Endodermal cell (in vitro differentiated cells): ENCODE results near the gene ZNF860. TPM values are rescaled to one million over a fixed set of nuclear protein-coding genes. Genes with fewer than 3 reads are reported as not detected.

Experiments
- DNase-seq: peaks from one replicate; pipeline ENCODE4 v3.0.0-alpha.2; 2017
- H3K27ac ChIP-seq: 2 replicates; pipeline ENCODE4 v1.5.1; 2013; ENCODE audit warnings: mild to moderate bottlenecking, low read depth, low read length, moderate library complexity
- H3K27me3 ChIP-seq: 2 replicates; pipeline ENCODE4 v1.6.1; 2013; ENCODE audit warnings: mild to moderate bottlenecking, low read length, moderate library complexity; ENCODE audit not compliant: insufficient read depth, control insufficient read depth, poor library complexity, severe bottlenecking
- H3K36me3 ChIP-seq: 2 replicates; pipeline ENCODE4 v1.7.0; 2013; ENCODE audit warnings: mild to moderate bottlenecking, low read length, moderate library complexity; ENCODE audit not compliant: control insufficient read depth, insufficient read depth
- H3K4me1 ChIP-seq: one replicate; pipeline ENCODE4 v1.7.0; 2013; ENCODE audit warnings: low read length; ENCODE audit not compliant: control insufficient read depth, insufficient read depth
- H3K4me3 ChIP-seq: 2 replicates; pipeline ENCODE4 v1.5.1; 2013; ENCODE audit warnings: mild to moderate bottlenecking, low read length, moderate library complexity
- H3K9ac ChIP-seq: 2 replicates; pipeline ENCODE4 v1.6.1; 2013; ENCODE audit warnings: mild to moderate bottlenecking, low read length, moderate library complexity; ENCODE audit not compliant: poor library complexity, severe bottlenecking; ENCODE audit errors: extremely low read depth
- H3K9me3 ChIP-seq: 2 replicates; pipeline ENCODE4 v1.6.1; 2013; ENCODE audit warnings: mild to moderate bottlenecking, low read length, moderate library complexity; ENCODE audit not compliant: control insufficient read depth
- H3K27ac Mint-ChIP-seq: 2 replicates; pipeline ENCODE4 v1.8.0; 2020; ENCODE audit warnings: mixed read lengths
- H3K27me3 Mint-ChIP-seq: 2 replicates; pipeline ENCODE4 v1.8.0; 2021; ENCODE audit warnings: mild to moderate bottlenecking, mixed read lengths; ENCODE audit not compliant: insufficient read depth
- H3K36me3 Mint-ChIP-seq: 2 replicates; pipeline ENCODE4 v1.8.0; 2020; ENCODE audit warnings: low read depth, mixed read lengths
- H3K4me1 Mint-ChIP-seq: 2 replicates; pipeline ENCODE4 v1.8.0; 2020; ENCODE audit warnings: mixed read lengths
- H3K4me3 Mint-ChIP-seq: 2 replicates; pipeline ENCODE4 v1.8.0; 2020; ENCODE audit warnings: mild to moderate bottlenecking, moderate library complexity, mixed read lengths
- H3K9me3 Mint-ChIP-seq: 2 replicates; pipeline ENCODE4 v1.8.0; 2020; ENCODE audit warnings: mild to moderate bottlenecking, mixed read lengths
- WGBS, 2 experiments: methylation state at CpG; one replicate each; pipeline versions ENCODE4 v1.1.5 to v1.1.7; 2013; ENCODE audit warnings: missing lambda C conversion rate in 2 of 2, mixed read lengths in 1 of 2; ENCODE audit not compliant: insufficient coverage in 1 of 2, insufficient read length in 1 of 2; 5-methylcytosine and 5-hydroxymethylcytosine counted together
- total RNA-seq, 2 donors: library from RNA; stranded (reverse); fragmentation: NEBNext Ultra II Directional in 1 of 2; extraction: Animal tissue kit (Norgen Biotek cat#: 25700) in 1 of 2; gene quantifications; 2 replicates in 1 of 2; 3 replicates in 1 of 2; pipeline ENCODE4 v1.2.1, GENCODE V29; 2021
- TF ChIP-seq, protein P1 (sequence below): fragments of 200-600 bp; sonication (generic); conservative IDR thresholded peaks from 2 replicates; pipeline ENCODE4 v1.5.0; 2021; ENCODE audit warnings: antibody characterized with exemption, mild to moderate bottlenecking

ZNF860 gene
- total RNA-seq, 2 donors from 2014 or later = 0.49 to 1.8 TPM

GRCh38 chr3:31996195-31996594 is 14.6 kb downstream of the ZNF860 start:
- H3K27ac ChIP-seq = no peak overlapping the region
- no peaks in the 10 kb centered on the region for H3K4me1 ChIP-seq
- Mint-ChIP-seq H3K9me3 (peaks cover 39% of the 10 kb centered on the region), H3K4me3 (no peak overlapping the region), H3K27me3 (no peaks in the 10 kb centered on the region), H3K36me3 (peaks cover 2% of the 10 kb centered on the region), H3K4me1 (no peaks in the 10 kb centered on the region), H3K27ac (no peak overlapping the region)
- peaks cover 29% of the 10 kb centered on the region for H3K9me3 ChIP-seq
- no peaks in the 10 kb centered on the region for H3K36me3 ChIP-seq
- H3K4me3 ChIP-seq = no peak overlapping the region
- no peaks in the 10 kb centered on the region for H3K27me3 ChIP-seq
- H3K9ac ChIP-seq = no peak overlapping the region
- 100% methylated on average over 1 of the region's 1 CpG for WGBS, 2 experiments
- TF ChIP-seq, protein P1, sequence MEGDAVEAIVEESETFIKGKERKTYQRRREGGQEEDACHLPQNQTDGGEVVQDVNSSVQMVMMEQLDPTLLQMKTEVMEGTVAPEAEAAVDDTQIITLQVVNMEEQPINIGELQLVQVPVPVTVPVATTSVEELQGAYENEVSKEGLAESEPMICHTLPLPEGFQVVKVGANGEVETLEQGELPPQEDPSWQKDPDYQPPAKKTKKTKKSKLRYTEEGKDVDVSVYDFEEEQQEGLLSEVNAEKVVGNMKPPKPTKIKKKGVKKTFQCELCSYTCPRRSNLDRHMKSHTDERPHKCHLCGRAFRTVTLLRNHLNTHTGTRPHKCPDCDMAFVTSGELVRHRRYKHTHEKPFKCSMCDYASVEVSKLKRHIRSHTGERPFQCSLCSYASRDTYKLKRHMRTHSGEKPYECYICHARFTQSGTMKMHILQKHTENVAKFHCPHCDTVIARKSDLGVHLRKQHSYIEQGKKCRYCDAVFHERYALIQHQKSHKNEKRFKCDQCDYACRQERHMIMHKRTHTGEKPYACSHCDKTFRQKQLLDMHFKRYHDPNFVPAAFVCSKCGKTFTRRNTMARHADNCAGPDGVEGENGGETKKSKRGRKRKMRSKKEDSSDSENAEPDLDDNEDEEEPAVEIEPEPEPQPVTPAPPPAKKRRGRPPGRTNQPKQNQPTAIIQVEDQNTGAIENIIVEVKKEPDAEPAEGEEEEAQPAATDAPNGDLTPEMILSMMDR = no peak
- no peak for DNase-seq

DNA sequence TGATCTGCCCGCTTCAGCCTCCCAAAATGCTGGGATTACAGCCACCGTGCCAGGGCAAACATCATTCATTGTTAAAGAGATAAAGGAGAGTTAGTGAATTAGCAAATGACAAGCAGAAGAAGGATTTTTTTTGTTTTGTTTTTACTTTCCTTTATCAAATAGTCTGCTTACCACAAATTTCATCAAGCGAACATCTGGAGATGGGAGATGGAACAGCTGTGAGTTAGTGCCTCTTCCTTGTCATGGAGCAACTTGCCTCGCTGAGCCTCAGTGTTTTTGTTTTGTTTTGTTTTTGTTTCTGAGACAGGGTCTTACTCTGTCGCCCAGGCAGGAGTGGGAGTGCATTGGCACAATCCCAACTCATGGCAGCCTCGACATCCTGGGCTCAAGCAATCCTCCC is 15.9 kb downstream of the ZNF860 start:
- no peak overlapping the region for H3K4me3 Mint-ChIP-seq
- no peak overlapping the region for H3K9ac ChIP-seq
- H3K27ac ChIP-seq = no peak overlapping the region
- H3K4me1 ChIP-seq = no peaks in the 10 kb centered on the region
- no peaks in the 10 kb centered on the region for H3K36me3 ChIP-seq
- no peak overlapping the region for H3K4me3 ChIP-seq
- no peak for DNase-seq
- WGBS, 2 experiments = 88 to 95% methylated on average over 5 to 6 of the region's 6 CpGs
- TF ChIP-seq, protein P1 = no peak
- no peaks in the 10 kb centered on the region for H3K27me3 Mint-ChIP-seq
- H3K9me3 ChIP-seq = peaks cover 22% of the 10 kb centered on the region
- no peak overlapping the region for H3K27ac Mint-ChIP-seq
- H3K4me1 Mint-ChIP-seq = peaks cover under 1% of the 10 kb centered on the region
- H3K27me3 ChIP-seq = no peaks in the 10 kb centered on the region
- peaks cover 28% of the 10 kb centered on the region for H3K9me3 Mint-ChIP-seq
- peaks cover under 1% of the 10 kb centered on the region for H3K36me3 Mint-ChIP-seq

DNA sequence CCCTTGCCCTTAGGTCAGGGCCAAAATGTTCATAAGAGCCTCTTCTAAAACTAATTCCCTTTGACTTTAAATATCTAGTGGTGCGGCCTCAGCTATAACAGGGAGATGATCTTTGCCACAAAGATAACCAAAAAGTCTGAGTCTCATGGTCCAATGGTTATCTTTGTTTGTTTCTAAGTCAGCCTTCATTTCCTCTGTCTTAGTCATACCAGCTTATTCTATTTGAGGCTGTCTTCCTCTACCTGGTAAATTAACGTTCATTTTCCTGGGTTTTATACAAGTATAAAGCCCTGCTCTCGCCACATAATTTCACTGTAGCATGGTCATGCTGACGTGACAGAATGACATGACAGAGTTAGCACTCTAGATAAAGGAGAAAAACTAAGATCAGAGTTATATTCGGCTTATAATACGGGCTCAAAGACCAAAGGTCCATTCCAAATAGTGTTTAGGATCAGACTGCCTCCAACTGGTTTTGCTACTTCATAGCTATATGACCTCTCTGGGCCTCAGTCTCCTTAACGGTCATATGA is 18.4 kb downstream of the ZNF860 start:
- H3K36me3 Mint-ChIP-seq = no peaks in the 10 kb centered on the region
- TF ChIP-seq, protein P1 = no peak
- 87 to 92% methylated on average over 7 of the region's 7 CpGs for WGBS, 2 experiments

More for the DNA sequence above, 18.4 kb downstream of the ZNF860 start:
- Mint-ChIP-seq H3K4me3 (no peak overlapping the region), H3K27me3 (no peaks in the 10 kb centered on the region), H3K27ac (no peak overlapping the region), H3K9me3 (peaks cover 12% of the 10 kb centered on the region), H3K4me1 (peaks cover 16% of the 10 kb centered on the region)
- no peak overlapping the region for H3K27ac ChIP-seq
- H3K9ac ChIP-seq = no peak overlapping the region
- peaks cover 3% of the 10 kb centered on the region for H3K4me1 ChIP-seq
- no peaks in the 10 kb centered on the region for H3K27me3 ChIP-seq
- no peaks in the 10 kb centered on the region for H3K36me3 ChIP-seq
- DNase-seq = no peak
- H3K9me3 ChIP-seq = peaks cover 9% of the 10 kb centered on the region
- H3K4me3 ChIP-seq = no peak overlapping the region
